ENCODE results near the gene HMCN1.

Gene HMCN1

GRCh38 chr1:185939142-185939541, 205.0 kb downstream of the HMCN1 start:
- H3K27ac ChIP-seq (ENCODE audit: poor library complexity, severe bottlenecking): no peak overlapping the region
- no peak for ATAC-seq (ENCODE audit: low read depth)
- no peaks in the 10 kb centered on the region for H3K9me3 ChIP-seq (ENCODE audit: severe bottlenecking)
- no peaks in the 10 kb centered on the region for H3K27me3 ChIP-seq (ENCODE audit: insufficient read depth, poor library complexity, severe bottlenecking)
- no peaks in the 10 kb centered on the region for H3K36me3 ChIP-seq (ENCODE audit: low read depth)
- H3K4me3 ChIP-seq (ENCODE audit: severe bottlenecking): no peak overlapping the region
- TF ChIP-seq CTCF (IDR thresholded peaks at IDR 0.05; ENCODE audit: poor library complexity, severe bottlenecking): no peak
- H3K4me1 ChIP-seq (ENCODE audit: insufficient read depth, poor library complexity, severe bottlenecking): no peaks in the 10 kb centered on the region
- no peak for DNase-seq (ENCODE audit: low spot score)

- no peaks in the 10 kb centered on the region for H3K27me3 ChIP-seq (ENCODE audit: insufficient read depth, poor library complexity, severe bottlenecking)
- no peak overlapping the region for H3K4me3 ChIP-seq (ENCODE audit: severe bottlenecking)
- H3K36me3 ChIP-seq (ENCODE audit: low read depth): no peaks in the 10 kb centered on the region
- ATAC-seq (ENCODE audit: low read depth) (no peak), DNase-seq (ENCODE audit: low spot score) (no peak)
- no peak overlapping the region for H3K27ac ChIP-seq (ENCODE audit: poor library complexity, severe bottlenecking)
- no peaks in the 10 kb centered on the region for H3K4me1 ChIP-seq (ENCODE audit: insufficient read depth, poor library complexity, severe bottlenecking)
- peaks cover 2% of the 10 kb centered on the region for H3K9me3 ChIP-seq (ENCODE audit: severe bottlenecking)
- no peak for TF ChIP-seq CTCF (IDR thresholded peaks at IDR 0.05; ENCODE audit: poor library complexity, severe bottlenecking)
Observed at GRCh38 chr1:185942961-185943360, 208.8 kb downstream of the HMCN1 start.

- no peaks in the 10 kb centered on the region for H3K27me3 ChIP-seq (ENCODE audit: insufficient read depth, poor library complexity, severe bottlenecking)
- H3K9me3 ChIP-seq (ENCODE audit: severe bottlenecking): no peaks in the 10 kb centered on the region
- no peak overlapping the region for H3K27ac ChIP-seq (ENCODE audit: poor library complexity, severe bottlenecking)
- TF ChIP-seq CTCF (IDR thresholded peaks at IDR 0.05; ENCODE audit: poor library complexity, severe bottlenecking): no peak
- ATAC-seq (ENCODE audit: low read depth) (no peak), DNase-seq (ENCODE audit: low spot score) (no peak)
- no peak overlapping the region for H3K4me3 ChIP-seq (ENCODE audit: severe bottlenecking)
- H3K4me1 ChIP-seq (ENCODE audit: insufficient read depth, poor library complexity, severe bottlenecking): peaks cover 8% of the 10 kb centered on the region
- H3K36me3 ChIP-seq (ENCODE audit: low read depth): no peaks in the 10 kb centered on the region
Observed at GRCh38 chr1:185956881-185957280, 222.7 kb downstream of the HMCN1 start.

GRCh38 chr1:185957441-185958363, 223.5 kb downstream of the HMCN1 start:
- Histone ChIP-seq H3K27ac (ENCODE audit: poor library complexity, severe bottlenecking) (no peak overlapping the region), H3K4me1 (ENCODE audit: insufficient read depth, poor library complexity, severe bottlenecking) (peaks cover 10% of the 10 kb centered on the region), H3K27me3 (ENCODE audit: insufficient read depth, poor library complexity, severe bottlenecking) (no peaks in the 10 kb centered on the region), H3K9me3 (ENCODE audit: severe bottlenecking) (no peaks in the 10 kb centered on the region), H3K4me3 (ENCODE audit: severe bottlenecking) (no peak overlapping the region), H3K36me3 (ENCODE audit: low read depth) (no peaks in the 10 kb centered on the region)
- TF ChIP-seq CTCF (IDR thresholded peaks at IDR 0.05; ENCODE audit: poor library complexity, severe bottlenecking): no peak
- ATAC-seq (ENCODE audit: low read depth) (no peak), DNase-seq (ENCODE audit: low spot score) (no peak)

Measured in RWPE2 (cell line).